CD4-positive, alpha-beta T cell treated with Interleukin-4 for 1 hour (primary cell): ENCODE data around the gene FAM216B.
"Not testable (repeated sequence)": the region's sequence is repeated elsewhere in the genome, so short reads cannot be mapped to it uniquely, and the experiment has no call there.

Experiments used
- DNase-seq, 2 donors: peaks; one replicate each; pipeline ENCODE4 v3.0.0-alpha.2; 2020 to 2022

FAM216B gene

DNA sequence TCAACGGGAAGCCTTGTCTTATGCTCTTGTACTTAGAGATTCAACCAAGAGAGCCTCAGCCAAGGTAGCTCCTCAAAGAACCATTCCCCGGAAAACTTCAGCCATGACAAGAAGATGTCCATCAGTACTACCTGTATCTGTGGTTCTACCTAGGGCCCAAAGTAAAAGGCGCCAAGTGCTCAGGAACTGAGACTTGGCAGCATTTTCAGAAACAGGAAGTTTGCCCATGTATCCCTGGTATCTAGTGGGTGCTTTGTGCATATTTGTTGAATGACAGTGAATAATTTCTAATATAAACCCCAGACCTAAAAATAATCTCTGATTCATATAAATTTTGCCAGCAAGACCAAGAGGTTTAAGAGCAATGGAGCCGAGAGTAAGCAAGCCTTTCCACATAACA is 7.2 kb downstream of the FAM216B start:
- DNase-seq: no peak

DNA sequence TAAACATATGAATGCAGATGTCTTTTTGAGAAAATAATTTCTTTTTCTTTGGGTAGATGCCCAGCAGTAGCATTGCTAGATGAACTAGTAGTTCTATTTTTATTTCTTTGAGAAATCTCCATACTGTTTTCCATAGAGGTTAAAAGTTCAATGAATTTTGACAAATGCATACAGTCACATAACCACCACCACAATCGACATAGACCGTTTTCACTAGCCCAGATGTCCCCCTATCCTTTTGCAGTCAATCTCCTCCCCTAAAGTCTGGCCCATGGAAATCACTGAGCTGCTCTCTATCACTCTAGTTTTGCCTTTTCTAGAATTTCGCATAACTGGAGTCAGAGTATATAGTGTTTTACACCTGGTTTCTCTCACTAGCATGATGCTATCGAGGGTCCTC is 10.8 kb downstream of the FAM216B start:
- DNase-seq: no peak

DNA sequence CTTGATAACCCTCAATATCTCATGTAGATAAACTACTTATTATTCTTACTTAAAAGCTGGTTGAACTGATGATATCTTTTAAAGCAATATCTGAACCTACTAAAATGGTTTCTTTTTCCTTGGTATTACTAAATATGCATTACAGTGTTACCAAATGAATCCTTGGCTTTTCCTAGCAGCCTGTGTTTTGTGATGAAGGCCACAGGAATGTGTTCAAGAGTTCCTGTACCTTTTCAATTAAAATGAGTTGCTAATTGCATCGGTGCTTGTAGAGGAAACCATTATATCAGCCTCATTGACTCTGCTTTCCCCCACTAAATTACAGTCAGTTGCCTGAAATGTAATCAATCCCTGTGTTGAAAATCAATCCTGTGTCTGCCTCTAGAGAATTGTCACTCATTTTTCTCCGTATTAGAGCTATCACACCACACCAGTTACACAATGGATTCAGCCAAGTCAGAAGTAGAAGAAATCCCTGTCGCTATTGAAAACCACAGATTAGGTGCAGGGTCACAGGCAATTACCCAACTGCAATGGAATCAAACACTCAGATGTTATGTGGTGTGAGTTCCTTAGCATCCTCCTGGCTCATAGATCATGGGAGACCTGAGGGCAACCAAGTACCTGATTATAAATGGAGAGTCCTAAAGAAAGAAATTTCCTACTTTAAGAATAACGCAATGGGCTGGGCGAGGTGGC is 13.3 kb downstream of the FAM216B start:
- no peak for DNase-seq

DNA sequence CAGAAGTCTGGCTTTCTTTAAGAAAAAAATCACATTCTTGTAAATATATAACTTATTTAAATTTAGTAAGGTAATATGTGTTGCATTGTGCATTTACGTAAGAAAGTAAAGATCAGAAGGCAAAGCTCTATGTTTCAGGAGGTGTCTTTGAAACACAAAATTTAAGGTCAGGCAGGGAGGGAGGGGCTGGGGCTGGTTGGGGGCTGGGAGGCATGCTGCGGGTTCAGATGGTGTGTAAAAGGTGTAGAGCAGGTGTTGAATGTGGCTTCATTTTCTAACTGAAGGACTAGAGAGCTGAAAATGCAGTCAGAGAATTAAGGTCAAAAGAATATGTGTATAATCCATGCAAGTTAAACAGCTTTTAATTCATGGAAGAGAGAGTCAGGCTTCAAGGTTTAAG is 14.3 kb downstream of the FAM216B start:
- DNase-seq: no peak

DNA sequence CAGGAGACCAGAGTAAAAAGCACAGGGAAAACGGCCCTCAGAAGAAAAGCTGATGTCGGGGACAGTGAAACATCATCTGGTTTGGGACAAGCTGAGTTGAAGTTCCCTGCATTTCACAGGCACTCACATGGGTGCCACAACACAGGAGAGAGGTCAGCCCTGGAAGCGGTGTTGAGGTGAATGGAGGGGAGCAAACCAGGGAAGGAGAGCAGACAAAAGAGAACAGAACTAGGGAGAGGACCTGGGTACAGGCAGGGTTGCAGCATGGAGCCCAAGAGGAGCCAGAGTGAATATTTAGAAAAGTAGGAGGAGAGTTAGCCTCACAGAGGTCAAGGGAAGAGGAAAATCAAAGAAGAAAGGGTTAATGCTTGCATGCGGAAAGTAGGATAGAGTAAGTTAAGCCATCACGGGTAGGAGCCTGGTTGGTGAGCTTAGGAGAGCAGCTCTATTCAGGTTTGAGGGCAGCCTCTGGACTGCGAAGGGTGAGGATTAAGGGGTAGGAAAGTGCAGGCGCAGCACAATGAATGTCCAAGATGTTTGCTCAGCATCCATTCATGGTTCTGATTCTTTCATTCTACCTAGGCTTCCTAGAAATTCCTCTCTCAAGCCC is 15.5 kb downstream of the FAM216B start:
- no peak for DNase-seq

DNA sequence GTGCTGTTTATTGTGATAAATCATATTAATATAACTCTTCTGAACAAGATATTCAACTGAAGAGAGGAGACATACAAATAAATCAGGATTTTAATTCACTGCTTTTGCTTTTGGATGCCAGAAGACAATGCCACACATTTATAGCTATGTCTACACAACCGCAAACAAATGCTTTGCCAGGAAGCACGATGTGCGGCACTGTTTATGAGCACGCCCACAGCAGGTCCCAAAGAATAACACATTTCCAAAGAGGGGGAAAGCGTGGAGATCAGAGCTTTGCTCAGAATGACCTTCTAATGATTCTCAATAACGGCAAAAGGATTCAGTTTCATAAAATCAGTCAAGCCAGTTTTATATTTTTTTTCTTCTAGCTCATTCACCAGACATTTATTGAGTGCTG is 16.7 kb downstream of the FAM216B start:
- no peak for DNase-seq

DNA sequence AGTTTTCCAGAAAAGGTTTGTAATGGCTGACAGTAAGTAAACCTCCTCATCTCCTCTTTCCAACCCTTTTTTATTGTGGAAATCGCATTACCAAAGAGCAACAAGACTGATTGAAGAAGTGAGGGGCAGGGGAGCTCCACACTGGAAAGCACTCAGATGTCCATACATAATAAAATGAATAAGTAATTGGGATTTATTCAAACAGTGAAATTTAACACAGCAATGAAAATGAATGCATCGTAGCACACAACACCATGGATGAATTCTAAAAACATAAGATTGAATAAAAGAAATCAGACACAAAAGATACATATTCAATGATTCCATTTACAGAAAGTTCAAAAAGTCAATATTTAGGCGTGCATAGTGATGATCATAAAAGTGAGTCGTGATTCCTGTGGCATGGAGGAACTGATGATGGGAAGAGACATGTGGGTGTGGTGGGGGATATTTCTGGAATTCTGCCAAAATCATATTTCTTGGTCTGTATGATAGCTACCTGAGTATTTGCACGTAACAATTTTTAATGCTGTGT is 18.8 kb downstream of the FAM216B start:
- no peak for DNase-seq

DNA sequence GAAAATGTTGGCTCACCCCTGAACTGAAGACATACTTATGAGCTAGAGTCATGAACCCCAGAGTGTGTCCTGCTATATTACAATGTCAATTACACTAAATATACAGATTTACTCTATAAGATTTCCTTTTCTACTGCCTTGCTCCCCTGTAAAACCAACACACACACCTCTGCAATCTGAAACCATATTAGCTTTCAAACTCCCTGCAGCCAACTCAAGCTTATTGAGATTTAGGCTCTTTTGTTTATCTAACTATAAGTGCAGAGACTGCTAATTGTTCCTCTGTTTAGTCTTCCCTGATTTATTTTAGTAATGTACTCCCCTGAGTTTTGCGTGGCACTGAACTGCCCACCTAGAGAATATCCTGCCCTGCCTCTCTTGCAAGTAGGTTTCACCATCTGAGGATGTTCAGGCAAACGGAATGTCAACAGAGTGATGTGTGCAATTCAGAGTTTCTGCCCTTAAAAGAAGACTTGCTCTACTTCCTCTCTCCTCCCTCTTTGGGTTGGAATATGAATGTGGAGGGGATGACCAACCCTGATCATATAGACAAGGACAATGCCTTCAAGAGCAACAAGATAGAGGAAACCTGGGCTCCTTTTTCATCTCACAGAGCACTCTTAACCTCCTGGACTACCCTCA is 22.3 kb downstream of the FAM216B start:
- no peak for DNase-seq

DNA sequence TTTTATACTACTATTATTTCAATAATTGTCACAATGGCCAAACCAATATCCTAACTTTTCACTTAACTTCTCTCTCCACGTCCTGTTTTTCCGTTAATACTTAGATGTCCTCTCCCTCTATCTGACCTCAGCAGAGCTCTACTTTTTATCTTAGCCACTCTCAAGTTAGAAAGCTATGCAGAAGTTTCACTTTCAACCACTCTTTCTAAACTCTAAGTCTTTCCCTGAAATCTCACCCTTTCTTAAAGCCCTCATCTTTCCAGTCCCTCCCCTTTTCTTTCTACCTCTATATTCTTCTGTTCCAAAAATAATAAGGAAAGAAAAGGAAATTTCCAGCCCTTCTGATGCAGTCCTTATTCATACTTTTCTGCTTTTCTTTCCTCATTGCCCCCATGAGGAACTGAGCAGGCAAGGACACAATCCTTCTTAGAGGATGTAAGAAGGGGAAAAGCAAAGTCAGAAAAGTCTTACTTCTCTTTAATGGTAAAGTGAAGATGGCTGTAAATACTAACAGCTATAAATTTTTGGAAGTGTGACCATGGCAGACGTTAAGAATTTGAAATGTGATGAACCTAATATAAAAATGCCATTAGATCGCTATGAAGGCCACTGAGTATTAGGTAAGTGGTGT is 23.0 kb downstream of the FAM216B start:
- DNase-seq: no peak

DNA sequence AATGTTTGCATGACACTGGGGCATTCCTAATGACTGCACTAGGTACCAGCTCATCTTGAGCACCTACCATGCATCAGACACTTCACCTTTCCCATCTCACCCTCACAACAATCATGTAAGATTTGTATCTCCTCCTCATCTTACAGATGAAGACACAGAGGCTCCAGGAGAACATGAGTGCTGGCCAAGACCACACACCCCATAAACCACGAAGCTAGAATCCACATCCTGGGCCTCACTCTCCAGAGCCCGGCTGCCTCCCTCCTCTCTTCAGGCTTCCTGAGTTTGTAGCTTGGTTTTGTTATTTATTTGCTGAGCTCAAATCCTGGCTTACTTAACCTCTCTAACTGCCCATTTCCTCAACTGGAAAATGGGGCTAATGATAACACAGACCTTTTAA is 25.9 kb downstream of the FAM216B start:
- DNase-seq: no peak

DNA sequence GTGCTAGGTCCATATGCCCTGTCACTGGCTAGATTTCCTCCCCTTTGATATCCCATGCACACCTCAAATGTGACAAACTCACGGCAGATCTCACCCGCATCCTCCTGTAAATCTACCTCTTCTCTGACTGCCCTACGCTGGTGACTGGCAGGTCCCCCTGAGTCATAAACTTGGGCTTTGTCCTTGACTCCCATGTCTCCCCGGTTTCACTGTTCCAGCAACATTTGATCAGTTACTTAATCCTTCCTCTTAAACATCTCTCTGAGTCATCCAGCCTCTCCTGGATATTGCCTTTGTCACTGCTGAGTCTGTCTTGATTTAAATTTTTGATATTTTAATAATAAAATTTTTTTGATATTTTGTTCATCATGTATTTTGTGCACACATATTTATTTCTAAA is 26.5 kb downstream of the FAM216B start:
- DNase-seq: no peak

DNA sequence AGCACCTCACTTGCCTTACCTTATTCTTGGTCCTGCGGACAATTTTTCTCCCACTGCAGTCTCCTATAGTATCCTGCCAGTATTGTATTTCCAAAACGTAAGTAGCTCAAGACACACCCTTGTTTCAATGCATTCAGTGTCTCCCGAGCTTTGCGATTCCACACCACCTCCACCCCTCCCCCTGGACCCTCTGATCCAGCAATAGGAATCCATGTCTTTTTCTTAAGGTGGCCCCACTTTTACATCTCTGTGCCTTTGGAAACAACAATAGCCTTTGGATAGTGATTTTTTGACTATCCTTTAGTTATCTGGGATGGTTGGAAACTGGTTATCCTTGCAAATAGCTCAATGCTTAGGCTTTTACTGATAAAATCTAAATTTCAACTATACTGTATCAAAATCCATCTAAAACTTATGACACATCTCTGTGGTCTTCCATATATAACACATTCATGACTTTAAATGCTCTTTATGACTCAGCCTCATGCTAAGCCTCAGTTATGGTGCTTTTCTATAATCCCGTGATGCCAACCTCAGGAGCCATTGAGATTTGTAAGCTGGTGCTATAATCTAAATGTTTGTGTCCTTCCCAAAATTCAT is 27.1 kb downstream of the FAM216B start:
- no peak for DNase-seq

DNA sequence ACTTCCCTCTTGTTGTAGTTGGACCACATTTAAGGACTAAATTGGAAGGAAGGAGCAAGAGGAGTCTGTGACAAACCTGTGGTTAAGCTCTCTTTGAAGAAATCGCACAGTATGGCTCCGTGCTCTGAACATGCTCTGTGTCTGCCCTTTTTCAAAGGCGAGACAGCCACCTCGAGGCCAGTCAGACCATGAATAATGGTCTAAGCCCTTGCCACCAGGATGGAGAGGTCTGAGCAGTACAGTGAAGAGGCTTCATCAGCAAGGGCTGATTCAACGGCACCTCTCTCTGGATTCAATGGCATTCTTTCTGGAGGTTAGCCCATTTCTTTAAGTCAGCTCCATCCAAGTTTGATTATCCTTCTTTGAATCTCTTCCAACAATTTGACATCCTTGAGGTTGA is 30.9 kb downstream of the FAM216B start:
- no peak for DNase-seq

DNA sequence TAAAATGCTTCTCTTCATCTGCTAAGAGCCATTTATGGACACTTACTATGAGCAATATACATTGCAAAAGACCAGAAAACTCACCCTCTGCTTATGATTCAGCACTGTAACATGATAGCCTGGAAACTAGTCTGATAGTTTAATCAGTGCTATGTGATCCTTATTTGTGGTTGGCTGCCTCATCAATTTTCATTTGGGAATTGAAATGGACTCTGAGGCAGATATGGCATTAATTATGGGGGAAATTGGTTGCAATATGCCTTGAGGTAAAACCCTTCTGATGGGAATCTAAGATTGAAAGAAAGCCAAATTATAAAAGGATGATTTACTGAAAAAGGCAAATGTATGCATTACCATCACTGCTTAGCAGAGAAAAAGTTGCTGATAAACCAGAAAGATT is 33.5 kb downstream of the FAM216B start:
- DNase-seq: no peak

DNA sequence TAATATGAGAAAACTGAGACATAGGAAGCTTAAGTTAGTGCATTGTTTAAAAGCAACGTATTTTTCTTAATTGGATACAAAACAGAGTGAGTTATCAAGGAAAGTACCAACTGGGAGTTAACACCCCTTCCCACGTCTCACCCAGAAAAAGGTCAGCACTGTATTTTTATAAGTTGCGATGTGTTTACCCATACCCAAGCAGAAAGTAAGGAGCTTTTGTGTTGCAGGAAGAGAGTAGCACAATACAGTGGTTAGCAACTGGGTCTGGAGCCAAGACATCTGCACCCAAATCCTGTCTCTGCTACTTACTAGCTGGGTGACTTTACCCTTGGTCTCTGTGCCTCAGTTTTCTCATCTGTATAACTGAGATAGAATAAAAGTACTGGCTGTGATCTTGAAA is 34.3 kb downstream of the FAM216B start:
- no peak for DNase-seq

DNA sequence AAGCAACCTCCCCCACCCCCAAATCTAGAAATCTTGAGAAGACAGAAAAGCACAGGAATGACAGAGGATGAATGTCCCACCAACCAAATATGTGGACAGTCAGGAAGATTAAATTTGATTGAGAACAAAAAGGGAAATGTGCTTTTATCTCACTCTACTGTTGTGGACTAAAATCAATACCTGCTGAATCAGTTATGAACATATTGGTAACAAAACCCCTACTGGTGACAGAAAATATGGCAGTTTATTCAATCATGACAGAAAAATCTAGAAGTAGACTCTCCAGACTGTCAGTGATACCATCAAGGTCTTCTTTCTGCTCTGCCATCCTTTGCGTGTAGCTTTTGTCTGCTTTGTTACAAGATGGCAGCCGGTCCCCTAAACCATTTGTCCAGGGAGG is 35.2 kb downstream of the FAM216B start:
- no peak for DNase-seq

DNA sequence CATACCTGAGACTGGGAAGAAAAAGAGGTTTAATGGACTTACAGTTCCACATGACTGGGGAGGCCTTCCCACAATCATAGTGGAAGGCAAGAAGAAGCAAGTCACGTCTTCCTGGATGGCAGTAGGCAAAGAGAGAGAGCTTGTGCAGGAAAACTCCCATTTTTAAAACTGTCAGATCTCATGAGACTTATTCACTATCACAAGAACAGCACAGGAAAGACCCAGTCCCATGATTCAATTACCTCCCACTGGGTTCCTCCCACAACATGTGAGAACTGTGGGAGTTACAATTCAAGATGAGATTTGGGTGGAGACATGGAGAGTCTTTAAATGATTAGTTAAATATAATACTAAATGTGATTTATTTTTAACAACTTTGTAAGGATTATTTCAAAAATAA is 38.3 kb downstream of the FAM216B start:
- not testable (repeated sequence) for DNase-seq

DNA sequence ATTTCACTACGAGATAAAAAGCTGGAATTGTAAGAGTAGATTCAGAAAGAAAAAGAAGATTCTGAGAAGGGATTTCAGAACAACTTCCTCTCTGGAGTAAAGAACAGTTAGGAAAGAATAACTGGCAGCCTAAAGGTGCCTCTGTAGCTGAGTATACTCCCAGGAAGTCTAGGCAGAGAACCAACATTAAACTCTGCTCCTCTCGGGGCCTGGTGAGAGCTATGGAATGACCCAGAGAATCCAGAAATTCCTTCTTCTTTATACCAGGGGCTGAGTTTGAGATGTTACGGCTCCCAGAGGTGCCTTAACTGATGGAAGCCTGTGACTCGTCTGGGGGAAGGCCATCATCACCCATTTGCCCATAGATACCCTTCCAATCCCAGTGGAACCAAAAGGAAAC is 39.1 kb downstream of the FAM216B start:
- no peak for DNase-seq

DNA sequence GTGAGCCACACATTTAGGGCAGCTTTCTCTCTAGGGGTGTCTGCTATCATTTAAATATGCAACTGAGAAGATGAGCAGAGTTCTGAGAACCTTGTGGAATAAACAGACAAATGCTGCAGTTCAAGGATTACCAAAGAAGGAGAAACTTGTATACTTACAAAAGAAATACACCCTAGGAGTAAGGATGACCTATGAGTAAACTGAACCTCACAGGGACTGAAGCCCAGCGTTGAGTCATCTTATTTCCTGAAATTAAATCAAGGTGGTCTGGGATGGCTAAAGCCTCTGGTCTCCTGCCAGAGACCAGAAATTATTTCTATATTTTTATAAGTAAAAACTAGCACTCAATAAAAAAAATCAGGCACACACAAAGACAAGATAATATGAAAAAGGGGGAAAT is 40.1 kb downstream of the FAM216B start:
- DNase-seq: no peak

DNA sequence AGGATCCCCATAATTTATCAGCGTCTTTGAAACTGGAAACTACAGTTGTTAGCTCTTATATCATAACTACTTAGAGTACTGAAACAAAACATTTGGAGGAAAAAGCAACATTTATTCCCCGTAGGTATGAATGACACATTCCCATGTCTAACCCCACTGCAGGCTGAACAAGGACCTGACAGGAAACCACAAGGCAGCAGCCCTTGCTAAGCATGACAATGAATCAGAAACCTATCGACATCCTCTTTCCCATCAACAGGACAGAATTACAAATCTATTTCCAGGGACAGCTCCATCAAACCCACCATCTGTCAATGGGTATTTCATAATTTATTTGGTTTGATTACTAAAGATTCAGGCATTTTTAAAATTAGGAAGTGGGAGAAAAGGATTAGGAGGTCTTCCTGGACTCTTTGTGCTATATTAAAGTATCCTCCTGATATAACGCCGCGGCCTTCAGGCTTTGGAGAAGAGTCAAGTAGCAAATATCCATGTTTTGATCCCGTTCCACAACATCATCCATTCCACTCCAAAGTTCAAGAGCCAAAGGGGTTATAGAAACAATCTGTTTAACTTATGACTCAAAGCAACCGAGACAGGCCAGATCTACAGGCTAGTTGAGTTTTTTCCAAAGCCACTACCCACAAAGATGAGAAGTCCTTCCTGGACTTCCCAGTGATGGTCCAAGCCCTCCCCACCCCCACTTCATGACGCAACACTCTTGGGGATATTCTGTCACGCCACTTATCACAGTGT is 51.1 kb downstream of the FAM216B start:
- no peak for DNase-seq

DNA sequence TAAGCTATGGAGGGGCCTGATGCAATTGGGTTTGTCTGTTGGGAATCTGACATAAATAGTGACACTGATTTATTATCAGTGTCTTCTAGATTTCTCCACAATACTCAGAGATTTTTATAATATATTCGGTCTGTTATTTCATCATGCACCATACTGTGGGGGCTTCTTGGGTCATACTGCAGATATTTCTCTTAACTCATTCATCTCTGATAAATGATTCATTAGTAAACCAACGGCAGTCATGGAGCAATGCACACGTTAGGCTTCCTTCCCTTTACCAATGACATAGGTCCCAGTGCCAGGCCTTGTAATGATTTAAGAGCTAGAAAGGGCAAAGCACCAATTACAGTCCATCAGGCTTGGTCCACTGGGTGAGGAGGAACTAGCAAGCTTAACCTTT is 53.6 kb downstream of the FAM216B start:
- no peak for DNase-seq

DNA sequence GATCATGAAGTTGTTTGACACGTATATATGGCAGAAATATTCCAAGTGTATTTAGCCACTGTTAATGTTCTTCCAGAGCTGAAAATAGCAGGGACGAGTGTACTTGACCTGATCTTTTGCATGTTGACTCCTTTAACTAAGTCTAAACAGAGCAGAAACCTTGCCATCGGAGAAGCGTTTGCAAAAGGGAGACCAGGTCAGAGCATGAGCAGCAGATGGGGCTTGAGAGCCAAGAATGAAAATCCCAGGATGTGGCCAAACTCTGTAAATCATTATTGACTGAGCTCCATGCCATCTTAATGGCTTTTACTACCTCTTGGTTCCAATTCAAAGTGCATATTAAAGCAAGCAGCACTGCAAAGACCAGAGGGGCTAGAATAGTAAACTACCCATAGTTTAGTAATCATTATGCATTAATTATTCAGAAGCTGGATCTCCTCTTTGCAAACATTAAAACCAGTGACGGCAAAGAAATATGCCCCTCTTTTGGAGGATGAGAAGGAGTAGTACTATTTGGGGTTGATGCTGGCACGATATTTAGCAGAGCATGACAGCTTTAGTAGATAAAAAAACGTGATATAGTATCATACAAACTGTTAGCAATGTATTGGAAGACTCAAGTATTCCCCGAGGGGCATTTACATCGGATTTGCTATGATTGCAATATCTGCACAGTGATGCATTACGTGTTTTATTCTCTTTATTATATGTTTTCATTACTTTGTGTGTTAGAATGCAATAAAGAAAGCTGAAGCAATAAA is 55.7 kb downstream of the FAM216B start:
- no peak for DNase-seq
